NCI-H526 (cell line): ENCODE results near the gene GPER1.

Experiments used
- DNase-seq, 2 experiments: peaks; one replicate each; lab custom pipeline; 2025; lab: John Stamatoyannopoulos, UW

Gene GPER1

GRCh38 chr7:1090236-1090635 lies 2.3 kb downstream of the GPER1 start:
- no peak for DNase-seq

- no peak for DNase-seq
Observed at GRCh38 chr7:1090686-1091643, 3.1 kb downstream of the GPER1 start.

- DNase-seq: no peak
Observed at GRCh38 chr7:1091644-1092027, 3.7 kb downstream of the GPER1 start.

GRCh38 chr7:1092161-1092632 lies 4.3 kb downstream of the GPER1 start:
- DNase-seq: no peak

GRCh38 chr7:1092806-1093501 lies 5.0 kb downstream of the GPER1 start:
- DNase-seq: no peak

GRCh38 chr7:1093502-1093843 lies 5.6 kb downstream of the GPER1 start:
- DNase-seq: no peak

GRCh38 chr7:1093916-1094508 lies 6.1 kb downstream of the GPER1 start:
- no peak for DNase-seq

GRCh38 chr7:1094870-1095269 lies 7.0 kb downstream of the GPER1 start:
- DNase-seq: no peak

- no peak for DNase-seq
Observed at GRCh38 chr7:1095621-1096155, 7.8 kb downstream of the GPER1 start.

GRCh38 chr7:1096156-1097119 lies 8.5 kb downstream of the GPER1 start:
- DNase-seq: no peak

- no peak for DNase-seq
Observed at GRCh38 chr7:1097120-1097504, 9.2 kb downstream of the GPER1 start.

- DNase-seq: no peak
Observed at GRCh38 chr7:1098243-1099153, 10.6 kb downstream of the GPER1 start.

GRCh38 chr7:1099154-1099542 lies 11.2 kb downstream of the GPER1 start:
- no peak for DNase-seq

GRCh38 chr7:1099637-1100036 lies 11.7 kb downstream of the GPER1 start:
- DNase-seq: no peak

- no peak for DNase-seq
Observed at GRCh38 chr7:1100386-1100785, 12.5 kb downstream of the GPER1 start.

GRCh38 chr7:1100834-1101562 lies 13.1 kb downstream of the GPER1 start:
- DNase-seq: peak in 1 of 2 experiments; percentile 47

- peak in 1 of 2 experiments; percentile 38 for DNase-seq
Observed at GRCh38 chr7:1101563-1102431, 13.9 kb downstream of the GPER1 start.

- DNase-seq: no peak
Observed at GRCh38 chr7:1103009-1103788, 15.3 kb downstream of the GPER1 start.
